A549 (cell line): ENCODE results near the gene OSTF1.

Source experiments
- CEBPB ChIP-seq, 2 experiments: fragments of >200 bp in 1 of 2; sonication (Bioruptor Twin) in 1 of 2; formaldehyde crosslinking in 1 of 2; IDR thresholded peaks; 2 replicates each; pipeline ENCODE4 v1.6.1; 2012 to 2016
- CTCF ChIP-seq: fragments of >200 bp; sonication (Bioruptor Twin); formaldehyde crosslinking; IDR thresholded peaks from 3 replicates; pipeline ENCODE4 v1.5.1; 2016
- EHMT2 ChIP-seq: fragments of 200-600 bp; sonication (generic); IDR thresholded peaks from 2 replicates; pipeline ENCODE4 v1.6.1; 2016; ENCODE audit warnings: antibody characterized with exemption, low read depth, mild to moderate bottlenecking, moderate library complexity
- EP300 ChIP-seq, 2 experiments: fragments of >200 bp; sonication (Bioruptor Twin); formaldehyde crosslinking; IDR thresholded peaks; 2 replicates in 1 of 2; 3 replicates in 1 of 2; pipeline ENCODE4 v1.6.1; 2016 to 2017
- KDM5A ChIP-seq: fragments of 200-600 bp; sonication (generic); IDR thresholded peaks from 2 replicates; pipeline ENCODE4 v1.6.1; 2016; ENCODE audit warnings: antibody characterized with exemption, mild to moderate bottlenecking
- MAFK ChIP-seq: fragments of 450-650 bp; IDR thresholded peaks from 2 replicates; pipeline ENCODE4 v1.6.1; 2014; ENCODE audit not compliant: partially characterized antibody
- MYC ChIP-seq: IDR thresholded peaks from 2 replicates; pipeline ENCODE4 v1.6.1; 2012; ENCODE audit warnings: mild to moderate bottlenecking, inconsistent platforms, low read length, improper control_type of control experiment, borderline replicate concordance
- POLR2A ChIP-seq: IDR thresholded peaks from 2 replicates; pipeline ENCODE4 v1.6.1; 2012; ENCODE audit warnings: mild to moderate bottlenecking, low read length
- RAD21 ChIP-seq, 2 experiments: fragments of >200 bp in 1 of 2; sonication (Bioruptor Twin) in 1 of 2; formaldehyde crosslinking in 1 of 2; IDR thresholded peaks in 1 of 2; conservative IDR thresholded peaks in 1 of 2; 2 replicates in 1 of 2; 3 replicates in 1 of 2; pipeline ENCODE4 v1.6.1; 2012 to 2018; ENCODE audit warnings: inconsistent platforms in 1 of 2
- RCOR1 ChIP-seq: fragments of 150-350 bp; IDR thresholded peaks from 2 replicates; pipeline ENCODE4 v1.6.1; 2014; ENCODE audit warnings: antibody characterized with exemption, low read length, low read depth
- ZFP36 ChIP-seq: fragments of 450-650 bp; IDR thresholded peaks from 2 replicates; pipeline ENCODE4 v1.6.1; 2014; ENCODE audit warnings: borderline replicate concordance; ENCODE audit not compliant: partially characterized antibody

GRCh38 chr9:75061169-75061568 lies 27.1 kb upstream of the OSTF1 start:
- TF ChIP-seq EHMT2 = no peak
- no peak for TF ChIP-seq RAD21 (conservative IDR thresholded peaks at IDR 0.05 in 1 of 2, IDR thresholded peaks at IDR 0.05 in 1 of 2)
- TF ChIP-seq KDM5A = no peak
- TF ChIP-seq POLR2A = no peak
- no peak for TF ChIP-seq CEBPB (IDR thresholded peaks at IDR 0.05)
- no peak for TF ChIP-seq EP300 (IDR thresholded peaks at IDR 0.05)
- TF ChIP-seq CTCF = no peak
- no peak for TF ChIP-seq RCOR1
- TF ChIP-seq ZFP36 = no peak
- no peak for TF ChIP-seq MYC
- no peak for TF ChIP-seq MAFK
